HepG2 (cell line): ENCODE data around the gene CUL9. TPM values are rescaled to one million over a fixed set of nuclear protein-coding genes. Genes with fewer than 3 reads are reported as not detected.

Experiments
- ATAC-seq: fragments of 200-7000 bp; cut with Tn5 transposase; 3 replicates; pipeline ENCODE4 v1.9.1; 2020; ENCODE audit warnings: mild to moderate bottlenecking, moderate library complexity
- BruUV-seq: library from RNA; stranded (reverse); fragments of 400-500 nt; replicated peaks from 2 replicates; lab custom pipeline; 2021; lab: Mats Ljungman, UMichigan
- CTCF ChIA-PET: fragments of 300-600 bp; formaldehyde crosslinking; extraction: SDS; loops from one replicate; lab custom pipeline; 2021; ENCODE audit warnings: low total read pairs, inconsistent platforms, low intra/inter-chr PET ratio; lab: Yijun Ruan, JAX
- POLR2A ChIA-PET: fragments of 350-600 bp; sonication (Branson Sonifier 250); formaldehyde crosslinking; loops from one replicate; lab custom pipeline; 2020; ENCODE audit warnings: antibody characterized with exemption, inconsistent platforms; lab: Yijun Ruan, JAX
- DNase-seq: peaks from one replicate; pipeline ENCODE4 v3.0.0-alpha.2; 2015; ENCODE audit warnings: low spot score
- FAIRE-seq: peaks from 3 replicates; lab custom pipeline; 2011; peaks lifted over from hg19 to GRCh38; lab: Jason Lieb, UNC
- H2AFZ ChIP-seq: one replicate; pipeline ENCODE4 v1.6.1; 2011; ENCODE audit warnings: low read length, inconsistent platforms
- H3K27ac ChIP-seq: fragments of 300-600 bp; 3 replicates; pipeline ENCODE4 v1.8.0; 2011; ENCODE audit warnings: mixed run types, mild to moderate bottlenecking, mixed read lengths, low read length, inconsistent platforms; ENCODE audit not compliant: insufficient read depth; ENCODE audit errors: extremely low read length
- H3K27me3 ChIP-seq, 2 experiments: fragments of 200-600 bp in 1 of 2; 2 replicates in 1 of 2; 3 replicates in 1 of 2; pipeline versions ENCODE4 v1.6.0 to v1.8.0; 2011; ENCODE audit warnings: low read length in 2 of 2, mild to moderate bottlenecking in 2 of 2, moderate library complexity in 2 of 2, inconsistent platforms in 1 of 2; ENCODE audit not compliant: insufficient read depth in 2 of 2, control insufficient read depth in 1 of 2
- H3K36me3 ChIP-seq, 2 experiments: fragments of 200-600 bp in 1 of 2; replicated peaks in 1 of 2; 2 replicates in 1 of 2; 3 replicates in 1 of 2; pipeline versions ENCODE4 v1.5.1 to v1.8.0; 2011; ENCODE audit warnings: low read length in 2 of 2, inconsistent platforms in 1 of 2; ENCODE audit not compliant: insufficient read depth in 2 of 2, control insufficient read depth in 1 of 2
- H3K4me1 ChIP-seq: 2 replicates; pipeline ENCODE4 v1.5.1; 2012; ENCODE audit warnings: low read length, inconsistent platforms; ENCODE audit not compliant: insufficient read depth
- H3K4me2 ChIP-seq: 2 replicates; pipeline ENCODE4 v1.6.0; 2011; ENCODE audit warnings: low read depth, low read length, inconsistent platforms
- H3K4me3 ChIP-seq, 3 experiments: fragments of 200-600 bp in 1 of 3; sonication (generic), shearing (Covaris generic) in 1 of 3; replicated peaks in 1 of 3; 2 replicates each; pipeline ENCODE4 v1.5.1; 2011 to 2016; ENCODE audit warnings: low read length in 3 of 3, inconsistent platforms in 2 of 3, low read depth in 2 of 3, mild to moderate bottlenecking in 2 of 3, control low read depth in 1 of 3, mixed read lengths in 1 of 3; ENCODE audit not compliant: insufficient read depth in 1 of 3
- H3K79me2 ChIP-seq: one replicate; pipeline ENCODE4 v1.6.1; 2011; ENCODE audit warnings: low read length, inconsistent platforms; ENCODE audit not compliant: insufficient read depth
- H3K9ac ChIP-seq: 2 replicates; pipeline ENCODE4 v1.6.0; 2011; ENCODE audit warnings: mild to moderate bottlenecking, low read depth, low read length, inconsistent platforms; ENCODE audit not compliant: insufficient read depth
- H3K9me3 ChIP-seq: 2 replicates; pipeline ENCODE4 v1.5.1; 2012; ENCODE audit warnings: mild to moderate bottlenecking, low read length
- H4K20me1 ChIP-seq: 2 replicates; pipeline ENCODE4 v1.6.0; 2011; ENCODE audit warnings: inconsistent platforms, mild to moderate bottlenecking, low read length, moderate library complexity; ENCODE audit not compliant: insufficient read depth
- EZH2 ChIP-seq: conservative IDR thresholded peaks from 2 replicates; pipeline ENCODE4 v1.6.1; 2012; ENCODE audit warnings: mild to moderate bottlenecking, low read depth, low read length, moderate library complexity
- FOXA1 ChIP-seq, 2 experiments: fragments of 450-650 bp in 1 of 2; sonication (generic) in 1 of 2; formaldehyde crosslinking in 1 of 2; IDR thresholded peaks; 2 replicates each; pipeline versions ENCODE4 v1.4.0 to v1.6.1; 2016 to 2020; ENCODE audit warnings: missing genetic modification reagents in 1 of 2
- GMEB1 ChIP-seq: sonication (generic); formaldehyde crosslinking; IDR thresholded peaks from 2 replicates; pipeline ENCODE4 v1.5.1; 2020; ENCODE audit warnings: missing genetic modification reagents, mild to moderate bottlenecking, borderline replicate concordance
- MBD4 ChIP-seq: IDR thresholded peaks from 2 replicates; pipeline ENCODE4 v1.6.1; 2012; ENCODE audit warnings: low read length, inconsistent platforms, borderline replicate concordance
- NKX3-1 ChIP-seq: sonication (generic); formaldehyde crosslinking; IDR thresholded peaks from 2 replicates; pipeline ENCODE4 v1.5.0; 2020; ENCODE audit warnings: missing genetic modification reagents
- PRPF4 ChIP-seq: fragments of 200-400 bp; formaldehyde crosslinking; IDR thresholded peaks from 2 replicates; pipeline ENCODE4 v1.6.1; 2016; ENCODE audit warnings: low read length, low read depth; ENCODE audit not compliant: poor library complexity, severe bottlenecking
- SIX1 ChIP-seq: sonication (generic); formaldehyde crosslinking; IDR thresholded peaks from 2 replicates; pipeline ENCODE4 v1.4.0; 2020; ENCODE audit warnings: missing genetic modification reagents, borderline replicate concordance
- SRSF9 ChIP-seq: fragments of 200-400 bp; formaldehyde crosslinking; IDR thresholded peaks from 2 replicates; pipeline ENCODE4 v1.6.1; 2018; ENCODE audit warnings: borderline replicate concordance, mild to moderate bottlenecking, low read depth, low read length; ENCODE audit not compliant: insufficient read depth, poor library complexity, severe bottlenecking
- ZNF337 ChIP-seq: sonication (generic); formaldehyde crosslinking; IDR thresholded peaks from 2 replicates; pipeline ENCODE4 v1.5.1; 2020; ENCODE audit warnings: missing genetic modification reagents, low read depth, mild to moderate bottlenecking, borderline replicate concordance
- ZXDC ChIP-seq: sonication (generic); formaldehyde crosslinking; IDR thresholded peaks from 2 replicates; pipeline ENCODE4 v1.5.0; 2020; ENCODE audit warnings: mild to moderate bottlenecking, missing genetic modification reagents
- WGBS: methylation state at CpG from one replicate; pipeline ENCODE4 v1.1.6; 2017; ENCODE audit warnings: low lambda C conversion rate; 5-methylcytosine and 5-hydroxymethylcytosine counted together
- in situ Hi-C: cut with HindIII; loops from 2 replicates; pipeline ENCODE4 v1.10.0; 2017; ENCODE audit warnings: low pct_unique_long_range_greater_than_20kb; ENCODE audit not compliant: extremely low pct_ligation_motif_present
- intact Hi-C: fragments of 100-400 bp; cut with micrococcal nuclease; formaldehyde crosslinking; loops from one replicate; pipeline ENCODE4 v1.10.0; 2022; ENCODE audit not compliant: unreplicated experiment
- polyA plus RNA-seq, 8 experiments: library from polyadenylated mRNA; depleted of rRNA in 3 of 8; stranded (reverse) in 7 of 8; unstranded in 1 of 8; fragments of >200 nt; fragmentation: Illumina TruSeq in 4 of 8; extraction: Trizol in 4 of 8; gene quantifications; 2 replicates each; pipeline versions ENCODE4 v1.2.1 to v1.2.3, GENCODE V29; 2011 to 2016; ENCODE audit warnings: low read depth in 4 of 8, missing spikeins in 1 of 8, mixed read lengths in 1 of 8; ENCODE audit not compliant: insufficient read depth in 1 of 8
- total RNA-seq, 5 experiments: library from RNA; depleted of rRNA; stranded (reverse); fragments of >200 nt; fragmentation: Illumina TruSeq; extraction: Trizol; gene quantifications; 2 replicates each; pipeline ENCODE4 v1.2.3, GENCODE V29; 2016; ENCODE audit warnings: low read depth in 1 of 5

Gene CUL9
- total and polyA plus RNA-seq, 2 of the 13 experiments (the other 11 are each of a cell fraction or from before 2014, with no cell fraction given): 11.4 to 13.7 TPM

- Histone ChIP-seq H3K4me1 (no peaks in the 10 kb centered on the region), H2AFZ (no peak overlapping the region), H3K36me3 (no peaks in the 10 kb centered on the region), H3K4me3 (no peak overlapping the region), H3K4me2 (no peak overlapping the region), H4K20me1 (no peaks in the 10 kb centered on the region), H3K9ac (no peak overlapping the region), H3K27ac (no peak overlapping the region), H3K79me2 (no peaks in the 10 kb centered on the region), H3K9me3 (no peaks in the 10 kb centered on the region), H3K27me3 (no peaks in the 10 kb centered on the region)
- ATAC-seq (no peak), DNase-seq (no peak), FAIRE-seq (no peak)
- 91% methylated on average over 4 of the region's 8 CpGs for WGBS
- ChIA-PET POLR2A (interaction anchor here (1.2 kb wide), 1 partner anchor 15 kb away, joined by 3 read pairs; the partner anchor contains the start of gene DNPH1), CTCF (no interaction called here)
- intact Hi-C loops: no loop called here
- in situ Hi-C loops: no loop called here
- BruUV-seq: no TSS peak
- no peak for TF ChIP-seq GMEB1 (CRISPR knock-in tag)
- TF ChIP-seq SIX1 (CRISPR knock-in tag): no peak
- no peak for TF ChIP-seq ZXDC (CRISPR knock-in tag)
- TF ChIP-seq PRPF4: no peak
- TF ChIP-seq ZNF337 (CRISPR knock-in tag): no peak
- no peak for TF ChIP-seq FOXA1 (IDR thresholded peaks at IDR 0.05)
- no peak for TF ChIP-seq FOXA1 (CRISPR knock-in tag; IDR thresholded peaks at IDR 0.05)
- TF ChIP-seq NKX3-1 (CRISPR knock-in tag): no peak
- TF ChIP-seq EZH2: no peak
- TF ChIP-seq MBD4: no peak
- TF ChIP-seq SRSF9: no peak
These were observed 33.1 kb downstream of the CUL9 start for GRCh38 chr6:43215066-43215465.
